ENCODE results near the gene SUFU.
"Not testable (repeated sequence)": the region's sequence is repeated elsewhere in the genome, so short reads cannot be mapped to it uniquely, and the experiment has no call there.

Gene SUFU

GRCh38 chr10:102484021-102484420, 19.8 kb upstream of the SUFU start:
- no peak for DNase-seq

- no peak for DNase-seq
Measured at GRCh38 chr10:102485093-102485784, 18.5 kb upstream of the SUFU start.

- no peak for DNase-seq
Measured at GRCh38 chr10:102491136-102491535, 12.6 kb upstream of the SUFU start.

GRCh38 chr10:102492344-102492939, 11.3 kb upstream of the SUFU start:
- no peak for DNase-seq

GRCh38 chr10:102492983-102493382, 10.8 kb upstream of the SUFU start:
- no peak for DNase-seq

GRCh38 chr10:102493771-102494170, 10.0 kb upstream of the SUFU start:
- DNase-seq = no peak

- no peak for DNase-seq
Measured at GRCh38 chr10:102497545-102497944, 6.2 kb upstream of the SUFU start.

GRCh38 chr10:102499356-102499755, 4.4 kb upstream of the SUFU start:
- DNase-seq = no peak

- not testable (repeated sequence) for DNase-seq
Measured at GRCh38 chr10:102500686-102501085, 3.1 kb upstream of the SUFU start.

GRCh38 chr10:102501201-102502028, 2.4 kb upstream of the SUFU start:
- DNase-seq = no peak

GRCh38 chr10:102502029-102502336, 1.8 kb upstream of the SUFU start:
- DNase-seq = peak; percentile 97 to 98

GRCh38 chr10:102502337-102503151, 1.2 kb upstream of the SUFU start, which contains the start of gene ACTR1A:
Gene ACTR1A (minus strand): TSS chr10:102502712. CDS start chr10:102502647, 65 bp downstream.
- DNase-seq = peak; percentile 91 to 92

- peak; percentile 17 to 22 for DNase-seq
Measured at GRCh38 chr10:102504179-102504975, 605 bp downstream of the SUFU start.

- no peak for DNase-seq
Measured at GRCh38 chr10:102504976-102505300, 1.2 kb downstream of the SUFU start.

- no peak for DNase-seq
Measured at GRCh38 chr10:102505462-102506115, 1.8 kb downstream of the SUFU start.

GRCh38 chr10:102507521-102507920, 3.7 kb downstream of the SUFU start:
- DNase-seq = no peak

GRCh38 chr10:102508506-102508905, 4.7 kb downstream of the SUFU start:
- no peak for DNase-seq

GRCh38 chr10:102509387-102509786, 5.6 kb downstream of the SUFU start:
- no peak for DNase-seq

- DNase-seq = no peak
Measured at GRCh38 chr10:102511583-102512274, 8.0 kb downstream of the SUFU start.

GRCh38 chr10:102514487-102515311, 10.9 kb downstream of the SUFU start:
- DNase-seq = no peak
